ENCODE data around the gene LHX3.

GRCh38 chr9:136154943-136155342 lies 50.0 kb downstream of the LHX3 start:
- TF ChIP-seq, protein P1, sequence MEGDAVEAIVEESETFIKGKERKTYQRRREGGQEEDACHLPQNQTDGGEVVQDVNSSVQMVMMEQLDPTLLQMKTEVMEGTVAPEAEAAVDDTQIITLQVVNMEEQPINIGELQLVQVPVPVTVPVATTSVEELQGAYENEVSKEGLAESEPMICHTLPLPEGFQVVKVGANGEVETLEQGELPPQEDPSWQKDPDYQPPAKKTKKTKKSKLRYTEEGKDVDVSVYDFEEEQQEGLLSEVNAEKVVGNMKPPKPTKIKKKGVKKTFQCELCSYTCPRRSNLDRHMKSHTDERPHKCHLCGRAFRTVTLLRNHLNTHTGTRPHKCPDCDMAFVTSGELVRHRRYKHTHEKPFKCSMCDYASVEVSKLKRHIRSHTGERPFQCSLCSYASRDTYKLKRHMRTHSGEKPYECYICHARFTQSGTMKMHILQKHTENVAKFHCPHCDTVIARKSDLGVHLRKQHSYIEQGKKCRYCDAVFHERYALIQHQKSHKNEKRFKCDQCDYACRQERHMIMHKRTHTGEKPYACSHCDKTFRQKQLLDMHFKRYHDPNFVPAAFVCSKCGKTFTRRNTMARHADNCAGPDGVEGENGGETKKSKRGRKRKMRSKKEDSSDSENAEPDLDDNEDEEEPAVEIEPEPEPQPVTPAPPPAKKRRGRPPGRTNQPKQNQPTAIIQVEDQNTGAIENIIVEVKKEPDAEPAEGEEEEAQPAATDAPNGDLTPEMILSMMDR (IDR thresholded peaks at IDR 0.05; ENCODE audit: insufficient read depth, low read depth, low read length) = no peak
- no peak for TF ChIP-seq EZH2 (IDR thresholded peaks at IDR 0.05; ENCODE audit: insufficient read depth, low read length)
